ENCODE results near the gene LDHB.
A peak's percentile ranks its signal among the peaks of the same experiment; 100 is the strongest.
"Not testable (repeated sequence)": the region's sequence is repeated elsewhere in the genome, so short reads cannot be mapped to it uniquely, and the experiment has no call there.

The LDHB gene

DNA sequence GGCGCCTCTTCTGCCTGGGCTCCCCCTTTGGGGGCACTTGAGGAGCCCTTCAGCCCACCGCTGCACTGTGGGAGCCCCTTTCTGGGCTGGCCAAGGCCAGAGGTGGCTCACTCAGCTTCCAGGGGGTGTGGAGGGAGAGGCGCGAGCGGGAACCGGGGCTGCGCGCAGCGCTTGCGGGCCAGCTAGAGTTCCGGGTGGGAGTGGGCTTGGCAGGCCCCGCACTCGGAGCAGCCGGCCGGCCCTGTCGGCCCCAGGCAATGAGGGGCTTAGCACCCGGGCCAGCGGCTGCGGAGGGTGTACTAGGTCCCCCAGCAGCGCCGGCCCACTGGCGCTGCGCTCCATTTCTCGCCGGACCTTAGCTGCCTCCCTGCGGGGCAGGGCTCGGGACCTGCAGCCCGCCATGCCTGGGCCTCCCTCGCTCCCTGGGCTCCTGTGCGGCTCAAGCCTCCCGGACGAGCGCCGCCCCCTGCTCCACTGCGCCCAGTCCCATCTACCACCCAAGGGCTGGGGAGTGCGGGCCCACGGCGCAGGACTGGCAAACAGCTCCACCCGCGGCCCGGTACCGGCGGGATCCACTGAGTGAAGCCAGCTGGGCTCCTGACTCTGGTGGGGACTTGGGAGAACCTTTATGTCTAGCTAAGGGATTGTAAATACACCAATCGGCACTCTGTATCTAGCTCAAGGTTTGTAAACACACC lies 3.9 kb upstream of the LDHB start:
- DNase-seq, result not testable (repeated sequence)

GRCh38 chr12:21659383-21659782 lies 1.7 kb upstream of the LDHB start:
- DNase-seq, result no peak

DNA sequence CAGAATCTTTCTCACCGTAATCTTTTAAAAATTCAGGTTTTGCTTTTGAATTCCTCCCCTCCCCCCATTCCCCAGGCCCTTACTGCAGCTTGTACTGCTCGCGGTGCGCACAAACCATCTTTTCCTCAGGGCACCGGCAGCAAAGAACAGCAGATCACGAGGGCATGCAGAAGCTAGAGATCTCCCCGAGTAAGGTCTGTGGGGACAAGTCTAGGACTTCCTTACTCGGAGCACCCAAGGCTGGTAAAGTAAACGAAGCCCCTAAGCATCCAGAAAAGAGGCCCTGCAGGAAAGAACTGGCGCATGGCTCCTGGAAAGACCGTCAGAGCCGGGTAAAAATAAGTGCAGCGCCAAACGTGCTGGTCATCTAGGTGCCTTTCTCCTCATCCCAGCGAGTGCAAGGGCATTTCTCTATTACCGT lies 727 bp downstream of the LDHB start:
- peak; percentile 6 for DNase-seq

GRCh38 chr12:21655591-21655990 lies 2.1 kb downstream of the LDHB start:
- no peak for DNase-seq

DNA sequence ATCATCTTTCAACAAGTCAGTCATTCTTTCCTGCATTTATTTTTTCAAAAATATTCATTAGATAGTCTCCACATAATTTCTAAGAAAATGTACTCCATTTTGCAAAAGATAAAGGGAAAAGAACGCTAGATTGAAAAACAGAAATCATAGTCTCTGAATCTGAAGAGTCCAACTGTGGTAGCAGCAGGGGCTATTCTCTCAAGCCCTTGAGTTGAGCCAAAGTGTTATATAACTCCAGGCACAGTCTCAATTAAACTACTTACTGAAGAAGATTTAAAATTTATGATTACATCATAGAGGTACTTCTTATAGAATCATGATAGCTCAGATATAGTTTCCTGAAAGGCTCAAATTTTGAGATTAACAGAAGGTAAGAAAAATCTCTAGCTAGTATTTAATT lies 5.8 kb downstream of the LDHB start:
- no peak for DNase-seq

GRCh38 chr12:21650997-21651396 lies 6.6 kb downstream of the LDHB start:
- DNase-seq, result no peak

DNA sequence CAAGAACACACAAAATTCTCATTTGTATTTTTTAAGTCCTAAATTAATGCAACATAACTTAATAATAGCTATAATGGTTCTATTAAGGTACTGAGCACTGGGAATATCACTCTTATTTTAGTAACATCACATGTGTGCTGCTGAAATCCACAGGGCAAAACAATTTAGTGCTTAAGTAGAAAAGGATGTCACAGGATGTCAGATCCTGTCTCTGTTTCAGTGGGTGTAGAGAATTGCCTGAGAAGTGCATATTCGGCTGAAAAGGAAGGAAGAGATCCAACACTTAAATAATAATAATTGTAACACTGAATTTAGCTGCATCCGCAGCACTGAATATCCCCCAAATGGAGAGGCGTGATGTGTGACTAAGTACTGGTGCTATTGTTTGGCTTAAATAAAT lies 8.6 kb downstream of the LDHB start:
- DNase-seq, result no peak

GRCh38 chr12:21648378-21648777 lies 9.3 kb downstream of the LDHB start:
- no peak for DNase-seq

DNA sequence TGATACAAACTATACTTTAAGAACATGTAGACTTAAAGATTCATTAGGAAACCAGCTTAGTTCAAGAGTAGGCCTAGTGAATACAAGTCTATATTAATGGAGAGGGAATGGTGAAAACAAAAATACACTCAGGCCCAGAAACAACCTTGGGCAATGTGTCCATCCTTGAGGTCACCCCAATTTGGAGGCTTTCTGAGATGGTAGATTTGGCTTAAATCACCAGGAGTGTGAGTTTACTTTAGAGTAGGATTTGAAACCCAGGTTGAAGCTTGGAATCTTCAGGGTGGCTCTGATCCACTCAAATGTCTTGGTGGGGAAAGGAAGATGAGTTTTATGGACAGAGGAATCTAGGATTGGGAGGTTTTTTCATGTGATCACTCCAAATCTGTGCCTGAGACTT lies 10.5 kb downstream of the LDHB start:
- DNase-seq, result no peak

DNA sequence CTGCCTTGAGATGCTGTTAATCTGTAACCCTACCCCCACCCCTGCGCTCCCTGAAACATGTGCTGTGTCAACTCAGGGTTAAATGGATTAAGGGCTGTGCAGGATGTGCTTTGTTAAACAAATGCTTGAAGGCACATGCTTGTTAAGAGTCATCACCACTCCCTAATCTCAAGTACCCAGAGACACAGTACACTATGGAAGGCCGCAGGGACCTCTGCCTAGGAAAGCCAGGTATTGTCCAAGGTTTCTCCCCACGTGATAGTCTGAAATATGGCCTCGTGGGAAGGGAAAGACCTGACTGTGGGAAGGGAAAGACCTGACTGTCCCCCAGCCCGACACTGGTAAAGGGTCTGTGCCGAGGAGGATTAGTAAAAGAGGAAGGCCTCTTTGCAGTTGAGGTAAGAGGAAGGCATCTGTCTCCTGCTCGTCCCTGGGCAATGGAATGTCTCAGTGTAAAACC lies 12.6 kb downstream of the LDHB start:
- not testable (repeated sequence) for DNase-seq

- DNase-seq, result no peak
Measured at GRCh38 chr12:21644516-21644915, 13.1 kb downstream of the LDHB start.

GRCh38 chr12:21643758-21644157 lies 13.9 kb downstream of the LDHB start:
- no peak for DNase-seq

DNA sequence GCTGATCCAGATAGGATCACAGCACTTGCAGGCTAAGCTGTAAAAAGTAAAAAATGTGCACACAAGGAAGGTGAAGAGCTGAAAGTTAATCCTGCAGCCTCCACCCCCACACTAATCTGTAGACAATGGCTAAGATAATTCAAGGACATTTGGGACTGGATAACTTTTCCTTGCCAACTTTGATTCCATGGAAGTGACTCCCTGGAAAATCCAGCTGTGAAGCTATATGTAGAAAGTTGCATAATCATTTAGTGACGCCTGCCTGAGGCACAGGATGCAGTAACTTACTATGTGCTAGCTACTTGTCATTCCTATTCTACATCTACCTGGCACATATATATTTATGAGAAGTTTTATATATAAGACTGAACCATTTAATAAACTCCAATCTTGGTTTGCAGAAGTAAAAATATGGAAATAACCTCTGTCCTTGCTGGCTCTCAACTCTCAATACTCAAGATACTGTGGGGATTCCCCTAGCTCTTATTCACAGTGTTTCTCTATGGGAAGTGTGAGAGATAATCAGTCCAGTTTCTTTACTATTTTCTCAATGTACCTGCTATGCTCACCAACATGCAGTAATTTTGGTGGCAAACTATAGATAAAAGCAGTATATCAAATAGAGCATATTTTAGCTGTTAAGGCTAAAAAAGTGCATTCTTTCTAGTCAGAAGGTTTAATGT lies 14.8 kb downstream of the LDHB start:
- no peak for DNase-seq

- no peak for DNase-seq
Measured at GRCh38 chr12:21638054-21638891, 19.4 kb downstream of the LDHB start.

DNA sequence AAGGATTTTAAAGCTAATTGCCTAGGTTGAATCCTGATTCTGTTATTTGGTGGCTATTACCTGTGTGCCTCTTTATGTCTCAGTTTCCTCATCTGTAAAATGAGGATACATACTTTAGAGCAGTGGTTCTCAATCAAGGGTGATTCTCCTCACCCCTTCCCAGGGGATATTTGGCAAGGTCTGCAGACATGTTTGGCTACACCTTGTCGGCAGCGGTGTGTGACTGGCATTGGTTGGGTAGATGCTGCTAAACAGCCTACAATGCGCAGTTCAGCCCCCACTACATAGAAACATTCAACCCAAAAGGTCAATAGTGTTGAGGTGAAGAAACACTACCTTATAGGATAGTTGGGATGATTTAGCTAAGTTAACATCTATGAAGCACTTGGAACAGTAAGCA lies 23.4 kb downstream of the LDHB start:
- no peak for DNase-seq

DNA sequence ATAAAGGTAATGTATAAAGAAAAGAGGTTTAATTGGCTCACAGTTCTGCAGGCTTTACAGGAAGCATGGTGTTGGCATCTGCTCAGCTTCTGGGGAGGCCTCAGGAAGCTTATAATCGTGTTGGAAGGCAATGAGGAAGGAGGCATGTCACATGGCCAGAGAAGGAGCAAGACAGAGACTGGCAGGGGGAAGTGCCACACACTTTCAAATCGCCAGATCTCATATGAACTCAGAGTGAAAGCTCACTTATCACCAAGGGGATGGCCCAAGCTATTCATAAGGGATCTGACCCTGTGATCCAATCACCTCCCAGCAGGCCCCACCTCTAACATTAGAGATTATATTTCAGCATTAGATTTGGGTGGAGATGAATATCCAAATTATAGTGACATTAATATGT lies 26.3 kb downstream of the LDHB start:
- DNase-seq, result no peak

DNA sequence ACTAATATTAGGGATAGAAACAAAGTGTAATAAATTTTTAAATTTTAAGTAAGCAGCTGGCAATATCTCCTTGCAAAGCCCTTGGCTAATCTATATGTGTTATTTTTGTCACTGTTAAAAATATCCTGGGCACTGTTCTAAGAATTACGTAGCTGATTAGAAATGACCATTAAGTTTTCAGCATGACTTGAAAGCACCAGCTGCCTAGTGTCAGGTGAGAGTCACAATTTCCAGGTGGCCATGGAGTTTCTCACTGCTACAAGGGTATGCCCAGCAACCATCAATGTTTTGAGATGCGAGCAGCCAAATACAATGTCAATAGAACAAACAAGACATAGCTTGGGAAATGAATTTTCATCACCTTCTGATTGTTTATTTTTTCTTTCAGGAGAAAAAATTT lies 29.7 kb downstream of the LDHB start:
- DNase-seq, result no peak

DNA sequence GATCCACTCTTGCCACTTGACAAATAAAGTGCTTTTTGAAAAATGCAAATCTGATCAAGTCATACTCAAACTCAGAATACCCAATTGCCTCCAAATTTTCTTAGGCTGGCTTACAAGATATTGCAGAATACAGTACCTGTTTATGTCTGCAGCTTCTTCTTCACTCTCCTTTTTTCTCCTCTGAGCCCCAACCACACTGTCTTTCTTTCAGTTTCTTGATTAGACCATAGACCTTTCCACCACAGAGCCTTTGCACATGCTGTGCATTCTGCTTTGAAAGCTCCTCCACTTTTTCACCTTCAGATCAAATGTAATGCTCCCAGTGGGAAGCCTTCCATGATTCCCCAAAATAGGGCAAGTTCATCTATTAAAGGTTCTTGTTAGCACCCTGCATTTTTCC lies 39.1 kb downstream of the LDHB start:
- DNase-seq, result no peak

- no peak for DNase-seq
Measured at GRCh38 chr12:21617030-21617429, 40.6 kb downstream of the LDHB start.

GRCh38 chr12:21615431-21615830 lies 42.2 kb downstream of the LDHB start:
- no peak for DNase-seq

DNA sequence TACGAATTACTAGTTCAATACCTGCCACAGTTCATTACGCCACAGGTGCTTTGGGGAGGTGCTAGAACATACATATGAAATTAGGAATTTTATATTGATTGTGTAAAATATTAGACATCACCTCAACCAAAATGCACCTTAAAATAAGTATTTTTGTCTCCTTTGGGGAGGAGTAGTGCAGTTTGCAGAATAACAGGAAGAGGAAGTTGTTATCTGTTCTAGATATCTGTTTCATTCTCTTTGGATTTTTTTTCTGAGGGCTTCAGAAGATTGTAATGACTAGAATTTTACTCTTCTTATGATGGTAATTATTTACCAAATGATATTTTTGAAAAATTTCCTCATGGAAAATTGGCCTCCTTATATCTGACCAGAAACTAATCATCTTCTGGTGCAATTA lies 43.1 kb downstream of the LDHB start:
- no peak for DNase-seq

GRCh38 chr12:21613931-21614330 lies 43.7 kb downstream of the LDHB start:
- DNase-seq, result no peak

- DNase-seq, result no peak
Measured at GRCh38 chr12:21608196-21608595, 49.4 kb downstream of the LDHB start.

DNA sequence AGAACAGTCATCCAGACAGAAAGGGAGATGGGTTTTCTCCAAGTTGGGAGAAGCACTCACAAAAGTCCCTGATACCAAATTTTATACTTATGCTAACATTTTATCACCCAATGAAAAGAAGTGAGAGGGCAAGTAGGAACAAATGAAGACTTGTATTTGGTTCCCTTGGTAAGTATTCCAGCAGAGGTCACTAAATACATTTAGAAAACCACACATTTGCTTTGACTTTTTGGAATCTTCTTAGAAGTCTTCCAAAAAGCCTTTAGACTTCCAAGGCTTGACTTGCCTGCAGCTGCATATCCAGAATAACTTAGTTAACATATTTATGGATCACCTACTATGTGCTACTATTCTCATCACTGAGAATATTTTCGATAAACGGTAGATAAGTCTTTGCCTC lies 49.9 kb downstream of the LDHB start:
- DNase-seq, result no peak

Data from COR-L47 (cell line).